HG02840 (cell line): ENCODE measurements around the gene DRGX.

Source experiments
- ATAC-seq: cut with Tn5 transposase; IDR thresholded peaks from one replicate; pipeline ENCODE4 v1.9.1; 2021; ENCODE audit warnings: mild to moderate bottlenecking, moderate library complexity, moderate number of reproducible peaks; ENCODE audit not compliant: unreplicated experiment, low FRiP score

Gene DRGX

DNA sequence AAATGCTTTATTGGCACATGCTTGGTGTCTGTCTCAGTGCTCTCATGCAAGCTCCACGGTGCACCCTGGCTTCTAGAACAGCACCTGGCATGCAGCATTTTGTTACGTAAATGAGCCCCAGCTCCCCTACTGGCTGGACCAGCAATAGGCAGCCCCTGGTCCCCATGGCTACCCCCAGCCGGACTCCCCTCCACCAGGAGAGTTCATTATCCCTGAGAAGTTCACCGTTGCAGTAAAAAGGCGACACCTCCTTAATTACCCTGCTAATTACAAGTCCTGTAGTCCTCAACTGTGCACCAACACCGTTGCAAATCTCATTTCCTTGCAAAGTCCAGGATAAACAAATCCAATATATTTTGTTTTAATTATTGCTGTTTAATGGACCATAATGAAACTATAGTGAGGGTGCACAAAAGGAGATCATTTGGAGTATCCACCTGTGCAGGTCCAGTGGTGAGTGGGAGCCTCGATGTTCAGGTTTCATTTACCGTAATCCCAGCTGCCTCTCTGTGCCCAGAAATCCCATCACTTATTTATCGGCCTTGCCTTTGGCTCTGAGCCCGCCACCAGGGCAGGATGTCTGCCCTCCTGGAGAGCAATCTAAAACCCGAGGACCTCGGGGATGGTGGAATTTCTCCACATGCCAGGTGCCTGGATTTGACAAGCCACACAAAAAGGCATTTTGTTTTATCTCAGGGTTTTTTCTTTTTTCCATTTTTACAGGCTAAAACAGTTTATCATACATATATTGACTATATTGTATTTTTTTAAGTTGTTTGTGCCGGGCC lies 12.8 kb upstream of the DRGX start:
- no peak for ATAC-seq

DNA sequence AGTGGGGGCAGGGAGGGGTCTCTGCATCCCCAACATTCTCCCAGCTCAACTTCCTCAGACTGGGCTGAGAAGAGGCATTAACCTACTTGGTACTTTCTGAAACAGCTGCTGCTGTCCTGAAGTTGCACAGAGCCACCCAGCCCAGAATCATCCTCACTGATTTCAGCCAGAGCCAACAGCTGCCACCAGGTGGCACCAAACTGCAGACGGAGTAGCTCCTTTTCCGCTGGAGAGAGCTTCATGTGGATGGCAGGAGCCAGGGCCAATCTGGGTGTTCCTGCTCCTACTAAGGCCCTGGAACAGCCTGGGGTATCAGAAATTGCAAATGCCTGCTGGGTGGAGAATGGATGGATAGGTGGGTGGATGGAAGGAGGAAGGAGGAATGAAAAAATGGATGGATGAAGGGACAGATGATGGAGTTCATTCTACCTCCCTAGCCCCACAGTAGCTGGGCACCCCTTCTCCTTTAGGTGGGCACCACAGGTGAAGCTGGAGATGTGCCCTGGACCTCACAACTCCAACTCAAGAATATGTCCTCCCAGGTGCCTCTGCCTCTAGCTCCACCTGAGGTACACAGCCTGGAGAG lies 11.8 kb upstream of the DRGX start:
- no peak for ATAC-seq

DNA sequence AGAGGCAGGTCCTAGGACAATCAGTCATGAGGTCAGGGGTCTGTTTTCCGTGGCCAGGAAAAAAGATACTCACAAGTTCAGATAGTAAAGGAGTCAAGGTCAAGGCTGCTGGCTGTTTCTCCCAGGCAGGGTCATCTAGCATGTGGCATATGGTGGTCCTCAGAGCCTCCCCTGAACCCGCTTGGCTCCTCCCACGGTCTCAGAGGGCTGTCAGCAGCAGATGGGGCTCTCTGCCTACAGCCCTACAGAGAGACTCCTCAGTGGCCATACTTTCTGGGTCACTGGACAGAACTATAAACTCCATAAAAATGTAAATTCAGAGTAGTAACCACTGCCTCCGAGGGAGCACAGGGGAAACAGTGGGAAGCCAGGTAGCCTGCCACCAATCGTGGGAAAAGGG lies 11.3 kb upstream of the DRGX start:
- no peak for ATAC-seq

DNA sequence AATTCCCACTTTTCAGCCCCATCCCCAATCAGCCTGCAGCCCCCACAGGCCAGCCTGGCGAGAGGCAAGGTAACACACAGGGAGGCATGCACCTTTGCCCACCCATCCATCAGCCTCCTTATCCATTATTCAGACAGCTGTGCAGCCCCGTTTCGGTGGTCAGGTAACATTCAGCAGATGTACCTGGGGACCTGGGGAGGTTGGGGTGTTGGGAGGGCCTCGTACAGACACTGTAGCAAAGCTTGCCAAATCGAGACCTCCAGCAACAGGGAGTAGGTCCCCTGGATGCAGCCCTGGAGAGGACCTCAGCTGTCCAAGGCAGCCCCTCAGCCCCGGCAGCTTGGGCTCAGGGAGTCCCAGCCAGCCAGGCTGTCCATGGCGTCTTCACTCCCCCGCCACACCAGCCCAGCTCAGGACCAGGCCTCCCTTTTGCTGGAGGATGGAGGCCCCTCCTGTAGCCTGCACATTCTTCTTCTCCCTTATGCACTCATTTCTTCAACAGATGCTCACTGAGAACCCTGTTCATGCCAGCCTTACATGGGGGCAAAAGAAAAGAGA lies 8.5 kb upstream of the DRGX start:
- no peak for ATAC-seq

DNA sequence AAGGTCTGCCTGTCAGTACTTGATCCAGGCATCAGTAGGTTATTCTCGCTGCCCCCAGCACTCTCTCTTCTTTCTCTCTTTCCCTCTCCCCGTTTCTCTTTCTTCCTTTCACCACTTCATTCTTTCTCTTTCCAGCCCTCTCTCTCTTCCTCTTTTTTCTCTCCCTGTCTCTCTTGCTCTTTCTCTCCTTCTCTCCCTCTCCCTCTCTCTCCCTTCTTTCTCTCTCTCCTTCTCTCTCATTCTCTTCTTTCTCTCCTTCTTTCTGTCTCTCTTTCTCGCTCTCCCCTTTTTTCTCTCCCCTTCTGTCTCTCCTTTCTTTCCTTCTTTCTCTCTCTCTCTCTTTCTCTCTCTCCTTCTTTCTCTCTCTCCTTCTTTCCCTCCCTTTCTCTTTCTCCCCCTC lies 7.5 kb upstream of the DRGX start:
- no peak for ATAC-seq

DNA sequence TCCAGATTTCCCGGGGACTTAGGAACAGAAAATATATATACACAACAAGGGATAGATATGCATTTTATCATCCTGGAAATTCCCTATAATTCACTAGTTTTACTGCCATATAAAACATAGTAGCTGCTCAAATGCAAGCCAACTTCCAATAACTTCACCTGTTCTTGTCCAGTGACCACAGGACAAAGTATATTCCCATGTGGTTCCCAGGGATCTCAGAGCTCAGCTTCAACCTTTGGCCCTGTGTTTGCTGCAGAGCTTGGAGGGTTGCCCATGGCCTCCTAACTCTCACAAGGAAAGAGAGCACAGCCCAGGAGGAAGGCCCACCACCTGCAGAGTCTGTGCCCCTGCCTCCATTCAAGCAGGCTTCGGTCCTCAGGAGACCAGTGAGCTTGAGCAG lies 4.5 kb upstream of the DRGX start:
- ATAC-seq: no peak

DNA sequence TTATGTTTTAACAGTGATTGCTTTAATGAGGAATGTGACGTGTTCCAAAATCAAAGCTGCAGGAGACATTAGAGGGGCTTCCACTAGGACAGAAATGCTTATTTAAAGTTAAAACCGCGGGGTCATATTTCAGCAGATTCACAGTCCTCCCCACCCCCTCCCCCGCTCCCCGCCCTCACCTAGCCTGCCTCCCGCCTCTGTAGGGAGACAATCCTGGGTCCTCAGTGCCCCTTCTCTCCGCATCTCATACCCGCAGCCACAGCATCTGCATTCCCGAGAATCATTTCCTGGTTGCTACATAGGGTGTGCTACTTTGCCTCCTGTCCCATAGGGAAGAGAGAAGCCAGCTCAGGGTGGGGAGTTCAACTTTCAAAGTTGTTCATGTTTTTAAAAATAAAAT lies 3.1 kb upstream of the DRGX start:
- no peak for ATAC-seq

DNA sequence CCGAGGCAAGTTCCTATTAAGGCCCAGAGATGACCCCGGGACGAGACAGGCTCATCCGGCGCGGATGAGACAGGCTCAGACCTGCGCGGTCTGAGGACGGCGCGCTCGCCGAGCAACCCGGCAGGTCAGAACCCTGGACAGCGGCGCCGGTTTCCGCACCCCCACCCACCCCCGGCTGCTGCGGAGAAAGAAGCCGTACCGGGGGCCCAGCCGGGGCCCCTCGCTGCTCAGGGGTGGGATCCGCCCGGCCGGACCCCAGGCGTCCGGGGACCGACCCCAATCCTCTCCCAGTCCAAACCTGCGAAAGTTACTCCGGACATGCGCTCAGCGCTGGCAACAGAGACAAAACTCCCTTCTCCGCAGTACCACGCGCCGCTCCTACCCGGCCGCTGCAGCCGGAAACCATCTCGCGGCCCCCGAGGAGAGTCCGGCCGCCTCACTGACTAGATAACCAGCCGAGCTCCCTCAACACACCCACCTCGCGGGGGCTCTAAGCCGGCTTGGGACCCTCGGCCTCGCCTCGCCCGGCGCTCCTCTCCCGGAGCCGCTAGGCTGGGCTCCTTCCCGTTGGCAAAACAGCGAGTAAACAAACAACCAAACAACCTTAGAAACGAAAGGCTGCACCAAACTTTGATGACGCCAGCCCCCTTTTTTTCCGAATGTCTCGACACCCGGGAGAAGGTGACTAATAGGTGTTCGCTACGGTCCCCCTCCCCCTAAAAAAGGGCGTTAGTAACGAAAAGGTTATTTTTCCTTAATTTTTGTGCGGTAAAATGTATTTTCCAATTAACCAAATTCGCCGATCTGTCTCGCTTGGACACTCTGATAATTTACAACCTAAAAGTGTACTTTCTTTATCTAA lies 2.3 kb upstream of the DRGX start:
- peak; percentile 66 for ATAC-seq

DNA sequence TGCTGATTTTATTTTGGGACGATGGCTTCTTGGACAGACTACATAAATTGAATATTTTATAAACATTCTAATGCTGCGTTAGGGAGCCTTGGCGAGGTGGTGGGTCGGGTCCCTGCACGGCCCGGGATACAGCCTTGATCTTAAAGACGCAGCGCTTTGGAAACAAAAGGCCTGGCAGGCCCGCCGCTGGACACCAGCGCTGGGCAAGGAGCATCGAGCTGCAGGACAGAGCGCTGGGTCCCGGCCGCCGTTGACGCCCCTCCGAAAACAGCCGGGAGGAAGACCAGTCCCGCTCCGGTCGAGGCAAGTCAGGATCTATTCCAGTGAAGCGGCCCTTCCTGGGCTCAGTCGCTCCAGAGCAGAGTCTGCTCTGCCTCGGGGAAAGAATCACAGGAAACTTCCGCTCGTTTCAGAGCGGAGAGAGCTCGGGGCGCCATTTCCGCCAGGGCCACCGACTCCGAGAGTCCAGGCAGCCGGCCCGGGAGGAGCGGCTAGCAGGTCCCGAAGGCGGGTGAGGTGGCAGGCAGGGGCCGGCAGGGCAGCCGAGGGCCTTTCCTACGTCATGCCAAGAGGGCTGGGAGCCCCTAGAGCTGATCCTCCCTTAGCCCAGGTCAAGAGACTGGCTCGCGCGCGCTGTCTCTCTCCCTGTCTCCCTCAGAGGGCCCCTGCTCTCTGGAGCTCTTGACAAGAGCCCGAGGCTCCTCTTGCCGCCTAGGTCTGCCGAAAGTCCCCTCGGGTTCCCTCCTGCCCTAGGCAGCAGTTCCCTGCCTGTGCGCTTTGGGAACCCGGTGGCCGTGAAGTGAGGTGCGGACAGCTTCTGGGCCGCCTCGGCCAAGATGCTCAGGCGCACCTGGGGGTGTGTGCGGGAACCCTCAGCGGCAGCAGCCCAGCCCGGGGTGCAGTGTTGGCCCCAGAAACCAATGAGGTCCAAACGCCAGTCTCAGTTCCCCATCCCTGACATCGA lies 1.4 kb upstream of the DRGX start:
- ATAC-seq: no peak

DNA sequence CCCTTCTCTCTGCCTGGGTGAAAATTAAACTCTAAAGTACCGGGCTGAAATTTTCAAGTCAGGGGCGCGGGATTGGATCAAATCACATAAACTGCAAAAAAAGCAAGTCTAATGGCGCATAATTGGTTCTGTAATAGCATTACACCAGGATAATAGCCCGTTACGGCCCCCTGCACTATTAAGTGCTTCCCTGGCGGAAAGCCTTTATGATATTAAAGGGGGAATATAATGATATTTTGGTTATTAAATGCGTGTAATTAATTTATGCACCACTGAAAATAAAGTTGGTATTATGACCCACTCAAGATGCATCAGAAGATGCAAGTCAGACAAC lies 744 bp upstream of the DRGX start:
- ATAC-seq: no peak

DNA sequence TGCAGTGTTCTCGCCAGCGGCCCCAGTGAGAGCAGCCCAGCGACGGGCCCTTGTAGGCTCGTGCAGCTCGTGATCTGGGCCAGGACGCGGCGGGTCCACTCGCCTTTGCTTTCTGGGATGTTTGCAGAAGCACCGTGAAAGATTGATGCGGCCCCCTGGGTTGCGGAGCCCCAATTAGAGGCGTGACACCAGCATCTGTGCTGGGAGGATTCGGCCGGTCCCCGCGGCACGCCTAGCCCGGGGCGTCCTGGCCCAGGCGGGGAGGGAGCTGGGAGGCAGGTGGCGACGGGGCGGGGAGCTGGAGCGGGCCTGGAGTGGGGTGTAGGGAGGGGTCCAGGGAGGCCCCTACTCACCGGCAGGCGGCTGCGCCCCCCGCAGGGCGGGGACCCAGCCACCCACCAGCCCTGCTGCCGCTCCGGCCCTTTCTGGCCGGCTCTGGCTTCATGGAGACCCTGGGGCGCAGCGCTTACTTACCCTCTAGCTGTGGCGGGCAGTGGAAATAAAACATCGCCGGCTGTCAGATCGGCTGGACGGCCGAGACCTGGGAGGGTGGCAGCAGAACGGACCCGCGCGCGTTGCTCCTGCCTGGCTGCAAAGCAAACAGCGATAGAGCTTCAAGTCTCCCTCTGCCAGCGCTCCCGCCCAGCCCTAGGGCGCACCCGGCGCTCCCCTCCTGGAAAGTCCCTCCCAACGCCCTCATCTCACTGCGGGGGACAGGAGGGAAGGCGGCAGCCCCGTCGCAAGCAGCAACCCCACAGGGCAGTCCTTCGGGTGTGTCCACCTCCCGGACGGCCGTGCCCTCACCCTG lies 752 bp downstream of the DRGX start:
- ATAC-seq: no peak

DNA sequence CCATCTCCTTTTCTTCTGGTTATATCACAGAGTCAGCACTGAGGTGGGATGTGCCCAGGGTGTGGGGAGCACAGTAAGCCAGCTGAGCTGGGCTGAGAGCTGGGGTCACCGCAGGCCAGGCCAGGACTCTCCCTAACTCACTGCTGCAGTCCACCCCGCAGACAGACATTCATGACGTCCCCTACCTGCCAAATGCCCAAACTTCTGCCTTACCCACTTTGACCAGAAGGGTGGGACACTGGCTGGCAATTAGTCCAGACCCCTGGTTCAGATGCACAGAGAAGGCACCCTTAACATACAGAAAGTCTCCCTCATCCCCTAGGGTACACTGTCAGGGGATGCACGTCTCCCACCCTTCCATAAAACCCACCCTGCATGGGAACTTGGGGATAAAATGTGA lies 2.1 kb downstream of the DRGX start:
- ATAC-seq: no peak

DNA sequence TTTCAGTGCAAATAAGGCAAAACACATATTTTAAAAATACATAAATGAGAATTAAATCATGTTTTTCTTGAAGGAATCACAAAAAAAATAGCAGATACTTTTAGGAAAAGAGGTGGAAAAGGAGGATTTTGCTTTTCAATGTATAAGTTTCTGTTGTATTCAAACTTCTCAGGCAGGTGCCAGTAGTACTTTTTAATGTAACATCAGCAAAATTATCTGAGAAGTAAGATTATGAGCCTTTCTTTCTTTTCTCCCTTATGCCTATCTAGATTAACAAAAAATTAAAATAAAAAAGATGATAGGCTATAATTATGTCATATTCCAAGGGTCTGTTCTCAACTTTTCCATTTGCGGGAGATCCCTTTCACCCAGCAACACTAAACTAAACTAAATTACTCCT lies 2.6 kb downstream of the DRGX start:
- no peak for ATAC-seq

DNA sequence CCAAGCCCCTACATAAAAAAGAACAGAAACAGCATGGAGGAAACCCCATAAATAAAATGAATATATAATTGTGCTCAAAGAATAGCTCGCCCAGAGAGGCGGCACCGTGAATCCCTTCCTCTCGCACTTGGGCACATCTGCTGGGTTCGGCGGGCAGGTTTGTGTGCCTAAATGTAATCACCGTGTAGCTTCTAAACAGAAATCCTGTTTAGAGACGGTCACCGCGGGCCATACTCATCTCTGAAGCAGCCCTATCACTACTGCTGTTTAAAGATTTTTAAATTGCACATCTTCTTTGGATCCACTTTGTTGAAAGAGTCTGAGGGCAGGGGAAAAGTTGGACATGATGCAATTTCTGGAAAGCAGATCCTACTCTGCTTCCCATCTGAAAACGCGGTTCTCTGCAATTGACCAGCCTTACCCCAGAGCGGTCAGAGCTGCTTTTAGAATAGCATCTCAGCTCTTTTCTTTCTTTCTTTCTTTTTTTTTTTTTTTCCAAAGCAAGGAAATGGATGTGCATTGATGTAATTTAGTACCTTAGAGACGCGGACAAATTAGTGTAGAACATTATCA lies 6.4 kb downstream of the DRGX start:
- ATAC-seq: no peak

DNA sequence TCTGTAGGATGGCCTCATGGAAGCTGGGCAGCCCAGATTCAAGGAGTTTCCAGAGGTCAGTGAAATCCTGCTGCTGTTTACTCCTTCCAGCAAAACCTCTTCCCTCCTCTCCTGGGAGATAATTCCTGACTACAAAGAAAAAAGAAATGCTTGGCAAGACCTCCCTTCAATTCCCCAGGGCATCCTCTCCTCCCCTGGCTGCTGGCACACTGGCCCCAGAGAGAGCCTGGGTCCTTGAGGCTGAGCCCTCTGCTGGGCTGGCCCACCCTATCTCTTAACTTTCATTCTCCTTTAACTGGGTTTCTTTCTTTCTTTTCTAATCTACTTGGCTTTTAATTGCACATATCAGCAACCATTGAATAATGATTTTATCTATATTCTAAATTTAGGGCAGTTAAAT lies 7.7 kb downstream of the DRGX start:
- no peak for ATAC-seq

DNA sequence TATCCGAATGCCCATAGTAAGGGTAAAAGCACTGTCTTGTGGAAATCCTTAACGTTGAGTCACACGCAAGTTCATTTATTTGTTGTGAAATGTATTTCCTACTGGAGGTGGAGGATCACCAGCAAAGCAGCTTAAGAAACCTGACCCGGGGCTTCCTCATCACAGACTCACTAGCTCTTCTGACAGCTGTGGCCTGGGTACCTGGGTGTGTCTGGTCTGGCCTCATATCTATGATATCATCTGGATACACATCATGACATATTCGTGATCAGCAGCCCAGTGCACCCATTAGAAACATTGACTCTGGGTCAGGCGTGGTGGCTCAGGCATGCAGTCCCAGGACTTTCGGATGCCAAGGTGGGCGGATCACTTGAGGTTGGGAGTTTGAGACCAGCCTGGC lies 8.8 kb downstream of the DRGX start:
- no peak for ATAC-seq

DNA sequence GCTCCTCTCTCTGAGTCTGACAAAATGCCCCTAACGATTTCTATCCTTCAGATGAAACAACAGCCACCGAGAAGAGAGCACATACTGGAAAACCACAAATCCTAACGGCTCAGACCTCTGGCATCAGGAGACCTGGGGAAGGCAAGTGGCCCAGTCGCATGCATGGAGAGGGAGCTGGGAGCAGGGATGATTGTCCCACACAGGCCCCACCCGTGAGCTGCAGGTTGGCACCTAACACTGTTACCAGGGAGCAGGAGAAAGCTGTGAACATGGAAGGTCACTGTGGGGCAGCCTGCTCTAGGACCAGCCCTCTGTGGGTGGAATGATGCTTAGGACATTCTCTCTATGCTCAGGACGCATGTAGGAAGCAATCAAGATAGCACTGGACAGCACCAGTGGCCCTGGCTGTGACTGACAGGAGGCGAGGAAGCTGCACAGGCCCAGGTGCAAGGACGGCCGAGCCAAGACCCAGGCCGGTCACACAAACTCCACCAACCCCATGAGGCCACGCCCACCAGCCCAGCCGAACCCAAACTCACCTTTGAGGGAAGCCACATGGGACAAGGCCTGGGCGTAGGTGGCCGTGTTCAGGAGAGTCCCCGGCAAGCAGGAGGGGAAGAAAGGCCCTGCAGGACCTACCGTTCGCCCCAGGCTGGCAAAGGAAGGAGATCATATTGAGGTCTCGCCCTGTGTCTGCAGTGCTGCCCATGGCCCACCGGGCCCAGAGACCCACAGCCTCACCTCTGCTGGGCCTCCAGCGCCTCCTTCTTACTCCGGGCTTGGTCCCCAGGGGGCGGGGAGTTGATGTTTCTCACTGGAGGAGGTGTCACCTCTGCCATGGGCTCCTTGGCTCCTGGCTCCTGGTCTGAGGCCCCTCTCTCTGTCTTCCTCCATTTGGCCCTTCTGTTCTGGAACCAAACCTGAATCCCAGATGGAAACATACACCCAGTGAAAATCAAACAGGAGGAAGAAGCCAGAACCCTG lies 9.7 kb downstream of the DRGX start:
- no peak for ATAC-seq
